Mesothelial cell of epicardium (in vitro differentiated cells): ENCODE data around the gene COX5A. TPM values are rescaled to one million over a fixed set of nuclear protein-coding genes. Genes with fewer than 3 reads are reported as not detected.
A peak's percentile ranks its signal among the peaks of the same experiment; 100 is the strongest.

Experiments used
- DNase-seq, 2 experiments: peaks; one replicate each; pipeline ENCODE4 v3.0.0; 2021; ENCODE audit warnings: low spot score in 2 of 2; ENCODE audit not compliant: unreplicated experiment in 2 of 2
- H3K27ac Mint-ChIP-seq: 2 replicates; pipeline ENCODE4 v1.8.0; 2021; ENCODE audit warnings: mixed read lengths
- H3K27me3 Mint-ChIP-seq: 2 replicates; pipeline ENCODE4 v1.8.0; 2021; ENCODE audit warnings: low read depth, mixed read lengths
- H3K36me3 Mint-ChIP-seq: 2 replicates; pipeline ENCODE4 v1.8.0; 2021; ENCODE audit warnings: mixed read lengths
- H3K4me1 Mint-ChIP-seq: 2 replicates; pipeline ENCODE4 v1.8.0; 2021; ENCODE audit warnings: mixed read lengths
- H3K4me3 Mint-ChIP-seq: 2 replicates; pipeline ENCODE4 v1.8.0; 2021; ENCODE audit warnings: mild to moderate bottlenecking, moderate library complexity, mixed read lengths
- H3K9me3 Mint-ChIP-seq: 2 replicates; pipeline ENCODE4 v1.8.0; 2021; ENCODE audit warnings: mixed read lengths
- CTCF ChIP-seq: fragments of 200-600 bp; sonication (generic); IDR thresholded peaks from one replicate; pipeline ENCODE4 v1.5.0; 2021; ENCODE audit warnings: antibody characterized with exemption; ENCODE audit not compliant: unreplicated experiment
- total RNA-seq: library from RNA; stranded (reverse); gene quantifications from 3 replicates; pipeline ENCODE4 v1.2.1, GENCODE V29; 2021

COX5A gene
- total RNA-seq, 1 donor from 2014 or later = 126 TPM

GRCh38 chr15:74873036-74873755 is 64.7 kb downstream of the COX5A start, which contains the start of gene SCAMP2:
SCAMP2 (minus strand) TSS chr15:74873365; CDS start chr15:74873255, 110 bp downstream.
- H3K27ac Mint-ChIP-seq = peak within 1 kb of the TSS; percentile 98
- peaks cover 2% of the 10 kb centered on the region for H3K27me3 Mint-ChIP-seq
- H3K9me3 Mint-ChIP-seq = peaks cover 4% of the 10 kb centered on the region
- H3K4me3 Mint-ChIP-seq = peak within 1 kb of the TSS; percentile 88
- H3K36me3 Mint-ChIP-seq = peaks cover 2% of the 10 kb centered on the region
- peak; percentile 90 to 93 for DNase-seq
- no peak for TF ChIP-seq CTCF
- H3K4me1 Mint-ChIP-seq = peaks cover 30% of the 10 kb centered on the region

GRCh38 chr15:74872702-74873035 is 65.2 kb downstream of the COX5A start:
- peaks cover 30% of the 10 kb centered on the region for H3K4me1 Mint-ChIP-seq
- peaks cover 2% of the 10 kb centered on the region for H3K27me3 Mint-ChIP-seq
- H3K4me3 Mint-ChIP-seq = peak overlapping the region; percentile 88
- H3K9me3 Mint-ChIP-seq = peaks cover 8% of the 10 kb centered on the region
- H3K36me3 Mint-ChIP-seq = peaks cover 7% of the 10 kb centered on the region
- H3K27ac Mint-ChIP-seq = peak overlapping the region; percentile 98
- no peak for TF ChIP-seq CTCF
- DNase-seq = no peak

- no peak for DNase-seq
- peaks cover 14% of the 10 kb centered on the region for H3K36me3 Mint-ChIP-seq
- H3K4me3 Mint-ChIP-seq = peak overlapping the region; percentile 55
- H3K27ac Mint-ChIP-seq = peak overlapping the region; percentile 66
- peaks cover 8% of the 10 kb centered on the region for H3K9me3 Mint-ChIP-seq
- peaks cover 38% of the 10 kb centered on the region for H3K4me1 Mint-ChIP-seq
- no peaks in the 10 kb centered on the region for H3K27me3 Mint-ChIP-seq
- TF ChIP-seq CTCF = no peak
Measured at GRCh38 chr15:74870436-74871215, 67.2 kb downstream of the COX5A start.

Other genes starting within 250 kb of the COX5A start
- 69.5 to 74.8 TPM (median 70.0 TPM) in 3 replicates for gene EDC3, start 242.0 kb downstream of the COX5A start, total RNA-seq
- gene CYP1A1, start 212.5 kb downstream of the COX5A start, total RNA-seq = 0.20 to 0.27 TPM in 2 of 3 replicates, not detected in the other
- 0.09 TPM in 1 of 3 replicates, not detected in the others for gene CYP1A2, start 189.2 kb downstream of the COX5A start, total RNA-seq
- gene CSK, start 156.0 kb downstream of the COX5A start, total RNA-seq = 57.0 to 59.0 TPM (median 58.1 TPM) in 3 replicates
- 0.16 to 0.65 TPM (median 0.35 TPM) in 3 replicates for gene LMAN1L, start 125.2 kb downstream of the COX5A start, total RNA-seq
- 0.14 TPM in 1 of 3 replicates, not detected in the others for gene CPLX3, start 111.4 kb downstream of the COX5A start, total RNA-seq
- gene ULK3, start 94.9 kb downstream of the COX5A start, total RNA-seq = 30.9 to 34.8 TPM (median 32.6 TPM) in 3 replicates
- gene SCAMP2, start 64.7 kb downstream of the COX5A start, total RNA-seq = 45.6 to 48.4 TPM (median 48.3 TPM) in 3 replicates
- 42.0 to 46.4 TPM (median 43.3 TPM) in 3 replicates for gene MPI, start 48.0 kb downstream of the COX5A start, total RNA-seq
- gene FAM219B, start 31.2 kb downstream of the COX5A start, total RNA-seq = 73.5 to 91.3 TPM (median 74.1 TPM) in 3 replicates
- 3.3 to 3.8 TPM (median 3.3 TPM) in 3 replicates for gene RPP25, start 18.7 kb upstream of the COX5A start, total RNA-seq
- 23.5 to 30.5 TPM (median 28.4 TPM) in 3 replicates for gene SCAMP5, start 57.5 kb upstream of the COX5A start, total RNA-seq
- 16.0 to 18.4 TPM (median 17.2 TPM) in 3 replicates for gene PPCDC, start 85.5 kb upstream of the COX5A start, total RNA-seq